ENCODE data around the gene GABPB1.

The GABPB1 gene

GRCh38 chr15:50287324-50288116, 67.5 kb downstream of the GABPB1 start:
- H3K4me3 ChIP-seq (ENCODE audit: control insufficient read depth in 1 of 7, extremely low read depth in 1 of 7, insufficient read depth in 4 of 7, low read depth in 2 of 7, low read length in 6 of 7): no peak overlapping the region
- no peaks in the 10 kb centered on the region for H3K9me3 ChIP-seq (ENCODE audit: control extremely low read depth in 1 of 5, control insufficient read depth in 4 of 5, insufficient read depth in 2 of 5, low read depth in 1 of 5, low read length in 4 of 5)
- ChIA-PET CTCF (interaction anchor here (1.2 to 1.3 kb wide), 2 partner anchors 10 to 39 kb away, joined by 3 read pairs; no protein-coding TSS in a partner anchor), POLR2A (no interaction called here)
- no peaks in the 10 kb centered on the region for H3K4me1 ChIP-seq (ENCODE audit: control extremely low read depth in 1 of 4, control insufficient read depth in 4 of 4, insufficient read depth in 4 of 4, low read length in 3 of 4)
- WGBS (ENCODE audit: insufficient coverage): 100% methylated on average over 4 of the region's 6 CpGs
- H3K27me3 ChIP-seq (replicated peaks in 2 of 5; ENCODE audit: control insufficient read depth in 4 of 5, insufficient read depth in 5 of 5, low read length in 4 of 5): no peaks in the 10 kb centered on the region
- peaks cover 13 to 67% (median 46%) of the 10 kb centered on the region in 4 experiments for H3K36me3 ChIP-seq (ENCODE audit: control insufficient read depth in 4 of 4, insufficient read depth in 4 of 4, low read length in 3 of 4)
- no peak overlapping the region for H3K27ac ChIP-seq (ENCODE audit: insufficient read depth in 1 of 2, low read depth in 1 of 2, low read length in 2 of 2, poor library complexity in 1 of 2, severe bottlenecking in 2 of 2)
- no peak for DNase-seq

- H3K4me3 ChIP-seq (ENCODE audit: control insufficient read depth in 1 of 7, extremely low read depth in 1 of 7, insufficient read depth in 4 of 7, low read depth in 2 of 7, low read length in 6 of 7): no peak overlapping the region
- DNase-seq: no peak
- POLR2A ChIA-PET: no interaction called here
These were observed 73.6 kb downstream of the GABPB1 start for GRCh38 chr15:50281427-50281826.

GRCh38 chr15:50280271-50280670, 74.7 kb downstream of the GABPB1 start:
- Histone ChIP-seq H3K4me3 (ENCODE audit: control insufficient read depth in 1 of 7, extremely low read depth in 1 of 7, insufficient read depth in 4 of 7, low read depth in 2 of 7, low read length in 6 of 7) (no peak overlapping the region), H3K27me3 (replicated peaks in 2 of 5; ENCODE audit: control insufficient read depth in 4 of 5, insufficient read depth in 5 of 5, low read length in 4 of 5) (no peaks in the 10 kb centered on the region), H3K9me3 (ENCODE audit: control extremely low read depth in 1 of 5, control insufficient read depth in 4 of 5, insufficient read depth in 2 of 5, low read depth in 1 of 5, low read length in 4 of 5) (no peaks in the 10 kb centered on the region), H3K36me3 (ENCODE audit: control insufficient read depth in 4 of 4, insufficient read depth in 4 of 4, low read length in 3 of 4) (peaks cover 8 to 24% (median 15%) of the 10 kb centered on the region in 4 experiments), H3K4me1 (ENCODE audit: control extremely low read depth in 1 of 4, control insufficient read depth in 4 of 4, insufficient read depth in 4 of 4, low read length in 3 of 4) (peaks cover 0 to 6% (median 0%) of the 10 kb centered on the region in 4 experiments), H3K27ac (ENCODE audit: insufficient read depth in 1 of 2, low read depth in 1 of 2, low read length in 2 of 2, poor library complexity in 1 of 2, severe bottlenecking in 2 of 2) (no peak overlapping the region)
- CTCF ChIA-PET: interaction anchor here (1.2 to 1.4 kb wide), 2 partner anchors 9 to 20 kb away, joined by 3 read pairs; no protein-coding TSS in a partner anchor
- 100% methylated on average over 3 of the region's 3 CpGs for WGBS (ENCODE audit: insufficient coverage)
- POLR2A ChIA-PET: interaction anchor here (0.5 kb wide), 1 partner anchor 8 kb away, joined by 3 read pairs; no protein-coding TSS in a partner anchor
- DNase-seq: no peak

More at GRCh38 chr15:50281427-50281826, 73.6 kb downstream of the GABPB1 start:
- WGBS (ENCODE audit: insufficient coverage): 40% methylated on average over 1 of the region's 5 CpGs
- Histone ChIP-seq H3K36me3 (ENCODE audit: control insufficient read depth in 4 of 4, insufficient read depth in 4 of 4, low read length in 3 of 4) (peaks cover 12 to 33% (median 18%) of the 10 kb centered on the region in 4 experiments), H3K4me1 (ENCODE audit: control extremely low read depth in 1 of 4, control insufficient read depth in 4 of 4, insufficient read depth in 4 of 4, low read length in 3 of 4) (peaks cover 0 to 2% (median 0%) of the 10 kb centered on the region in 4 experiments), H3K27ac (ENCODE audit: insufficient read depth in 1 of 2, low read depth in 1 of 2, low read length in 2 of 2, poor library complexity in 1 of 2, severe bottlenecking in 2 of 2) (no peak overlapping the region), H3K9me3 (ENCODE audit: control extremely low read depth in 1 of 5, control insufficient read depth in 4 of 5, insufficient read depth in 2 of 5, low read depth in 1 of 5, low read length in 4 of 5) (no peaks in the 10 kb centered on the region), H3K27me3 (replicated peaks in 2 of 5; ENCODE audit: control insufficient read depth in 4 of 5, insufficient read depth in 5 of 5, low read length in 4 of 5) (no peaks in the 10 kb centered on the region)
- CTCF ChIA-PET: no interaction called here

- CTCF ChIA-PET: interaction anchor here (0.5 to 1.6 kb wide), 10 partner anchors 9 to 44 kb away, joined by 3 to 4 read pairs (median 3); no protein-coding TSS in a partner anchor
- 17% methylated on average over 2 of the region's 4 CpGs for WGBS (ENCODE audit: insufficient coverage)
These were observed 76.5 kb downstream of the GABPB1 start for GRCh38 chr15:50278496-50278895.

GRCh38 chr15:50277370-50277769, 77.6 kb downstream of the GABPB1 start:
- H3K36me3 ChIP-seq (ENCODE audit: control insufficient read depth in 4 of 4, insufficient read depth in 4 of 4, low read length in 3 of 4): peaks cover 0 to 11% (median 7%) of the 10 kb centered on the region in 4 experiments
- H3K27ac ChIP-seq (ENCODE audit: insufficient read depth in 1 of 2, low read depth in 1 of 2, low read length in 2 of 2, poor library complexity in 1 of 2, severe bottlenecking in 2 of 2): no peak overlapping the region
- no peaks in the 10 kb centered on the region for H3K27me3 ChIP-seq (replicated peaks in 2 of 5; ENCODE audit: control insufficient read depth in 4 of 5, insufficient read depth in 5 of 5, low read length in 4 of 5)
- DNase-seq: no peak
- H3K4me3 ChIP-seq (ENCODE audit: control insufficient read depth in 1 of 7, extremely low read depth in 1 of 7, insufficient read depth in 4 of 7, low read depth in 2 of 7, low read length in 6 of 7): no peak overlapping the region
- no peaks in the 10 kb centered on the region for H3K9me3 ChIP-seq (ENCODE audit: control extremely low read depth in 1 of 5, control insufficient read depth in 4 of 5, insufficient read depth in 2 of 5, low read depth in 1 of 5, low read length in 4 of 5)
- H3K4me1 ChIP-seq (ENCODE audit: control extremely low read depth in 1 of 4, control insufficient read depth in 4 of 4, insufficient read depth in 4 of 4, low read length in 3 of 4): peaks cover 0 to 6% (median 0%) of the 10 kb centered on the region in 4 experiments
- CTCF ChIA-PET: interaction anchor here (1.3 to 1.6 kb wide), 4 partner anchors 10 to 37 kb away, joined by 3 to 4 read pairs (median 3); no protein-coding TSS in a partner anchor
- POLR2A ChIA-PET: no interaction called here
- WGBS (ENCODE audit: insufficient coverage): no CpG with 5 or more reads among the region's 1 CpG

More at GRCh38 chr15:50278496-50278895, 76.5 kb downstream of the GABPB1 start:
- H3K4me3 ChIP-seq (ENCODE audit: control insufficient read depth in 1 of 7, extremely low read depth in 1 of 7, insufficient read depth in 4 of 7, low read depth in 2 of 7, low read length in 6 of 7): no peak overlapping the region
- POLR2A ChIA-PET: interaction anchor here (0.7 kb wide), 1 partner anchor 24 kb away, joined by 7 read pairs; no protein-coding TSS in a partner anchor
- H3K27me3 ChIP-seq (replicated peaks in 2 of 5; ENCODE audit: control insufficient read depth in 4 of 5, insufficient read depth in 5 of 5, low read length in 4 of 5): no peaks in the 10 kb centered on the region
- H3K4me1 ChIP-seq (ENCODE audit: control extremely low read depth in 1 of 4, control insufficient read depth in 4 of 4, insufficient read depth in 4 of 4, low read length in 3 of 4): peaks cover 0 to 6% (median 0%) of the 10 kb centered on the region in 4 experiments
- peaks cover 0 to 11% (median 7%) of the 10 kb centered on the region in 4 experiments for H3K36me3 ChIP-seq (ENCODE audit: control insufficient read depth in 4 of 4, insufficient read depth in 4 of 4, low read length in 3 of 4)
- no peaks in the 10 kb centered on the region for H3K9me3 ChIP-seq (ENCODE audit: control extremely low read depth in 1 of 5, control insufficient read depth in 4 of 5, insufficient read depth in 2 of 5, low read depth in 1 of 5, low read length in 4 of 5)
- no peak overlapping the region for H3K27ac ChIP-seq (ENCODE audit: insufficient read depth in 1 of 2, low read depth in 1 of 2, low read length in 2 of 2, poor library complexity in 1 of 2, severe bottlenecking in 2 of 2)
- DNase-seq: peak in 2 of 3 donors; percentile 13 to 37

GRCh38 chr15:50275908-50276307, 79.1 kb downstream of the GABPB1 start:
- CTCF ChIA-PET: no interaction called here
- H3K36me3 ChIP-seq (ENCODE audit: control insufficient read depth in 4 of 4, insufficient read depth in 4 of 4, low read length in 3 of 4): peaks cover 0 to 9% (median 5%) of the 10 kb centered on the region in 4 experiments
- no peak overlapping the region for H3K4me3 ChIP-seq (ENCODE audit: control insufficient read depth in 1 of 7, extremely low read depth in 1 of 7, insufficient read depth in 4 of 7, low read depth in 2 of 7, low read length in 6 of 7)
- H3K9me3 ChIP-seq (ENCODE audit: control extremely low read depth in 1 of 5, control insufficient read depth in 4 of 5, insufficient read depth in 2 of 5, low read depth in 1 of 5, low read length in 4 of 5): no peaks in the 10 kb centered on the region
- H3K4me1 ChIP-seq (ENCODE audit: control extremely low read depth in 1 of 4, control insufficient read depth in 4 of 4, insufficient read depth in 4 of 4, low read length in 3 of 4): peaks cover 0 to 6% (median 0%) of the 10 kb centered on the region in 4 experiments
- no peak overlapping the region for H3K27ac ChIP-seq (ENCODE audit: insufficient read depth in 1 of 2, low read depth in 1 of 2, low read length in 2 of 2, poor library complexity in 1 of 2, severe bottlenecking in 2 of 2)
- no peak for DNase-seq
- POLR2A ChIA-PET: interaction anchor here (1.1 kb wide), 1 partner anchor 13 kb away, joined by 3 read pairs; no protein-coding TSS in a partner anchor
- H3K27me3 ChIP-seq (replicated peaks in 2 of 5; ENCODE audit: control insufficient read depth in 4 of 5, insufficient read depth in 5 of 5, low read length in 4 of 5): no peaks in the 10 kb centered on the region
- WGBS (ENCODE audit: insufficient coverage): no CpG with 5 or more reads among the region's 3 CpGs

- DNase-seq: no peak
- ChIA-PET POLR2A (no interaction called here), CTCF (no interaction called here)
- H3K4me3 ChIP-seq (ENCODE audit: control insufficient read depth in 1 of 7, extremely low read depth in 1 of 7, insufficient read depth in 4 of 7, low read depth in 2 of 7, low read length in 6 of 7): no peak overlapping the region
- H3K9me3 ChIP-seq (ENCODE audit: control extremely low read depth in 1 of 5, control insufficient read depth in 4 of 5, insufficient read depth in 2 of 5, low read depth in 1 of 5, low read length in 4 of 5): no peaks in the 10 kb centered on the region
- H3K27ac ChIP-seq (ENCODE audit: insufficient read depth in 1 of 2, low read depth in 1 of 2, low read length in 2 of 2, poor library complexity in 1 of 2, severe bottlenecking in 2 of 2): no peak overlapping the region
- H3K4me1 ChIP-seq (ENCODE audit: control extremely low read depth in 1 of 4, control insufficient read depth in 4 of 4, insufficient read depth in 4 of 4, low read length in 3 of 4): peaks cover 0 to 6% (median 0%) of the 10 kb centered on the region in 4 experiments
- H3K36me3 ChIP-seq (ENCODE audit: control insufficient read depth in 4 of 4, insufficient read depth in 4 of 4, low read length in 3 of 4): peaks cover 0 to 9% (median 4%) of the 10 kb centered on the region in 4 experiments
- WGBS (ENCODE audit: insufficient coverage): no CpG with 5 or more reads among the region's 2 CpGs
- no peaks in the 10 kb centered on the region for H3K27me3 ChIP-seq (replicated peaks in 2 of 5; ENCODE audit: control insufficient read depth in 4 of 5, insufficient read depth in 5 of 5, low read length in 4 of 5)
These were observed 79.9 kb downstream of the GABPB1 start for GRCh38 chr15:50275091-50275490.
